ENCODE results near the gene LCN10.
A peak's percentile ranks its signal among the peaks of the same experiment; 100 is the strongest.

The LCN10 gene

DNA sequence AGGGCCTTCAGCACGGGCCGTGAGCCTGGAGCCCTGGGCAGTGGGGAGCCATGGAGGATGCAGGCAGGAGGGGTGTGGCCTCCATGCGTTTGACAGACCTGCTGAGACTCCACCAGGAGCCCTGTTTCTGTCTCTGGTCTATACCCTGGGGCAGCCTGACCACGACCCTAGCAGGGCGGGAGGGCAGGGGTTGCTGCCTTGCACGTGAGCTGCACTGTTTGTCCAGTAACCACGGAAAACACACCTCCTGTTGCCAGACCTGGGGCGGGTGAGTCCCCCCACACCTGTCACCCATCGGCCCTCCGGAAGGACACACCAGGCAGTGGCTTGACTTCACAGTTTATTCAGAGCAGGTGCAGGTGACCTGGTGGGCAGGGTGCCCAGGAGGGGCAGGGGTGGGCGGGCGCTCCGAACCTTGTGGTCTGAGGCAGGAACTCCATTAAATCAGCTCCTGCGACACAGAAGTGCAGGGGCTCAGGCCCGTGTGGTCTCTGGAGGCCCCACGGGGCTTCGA is 11.4 kb upstream of the LCN10 start:
- DNase-seq = no peak

- no peak for DNase-seq
These were observed 10.8 kb upstream of the LCN10 start for GRCh38 chr9:136753371-136754058.

DNA sequence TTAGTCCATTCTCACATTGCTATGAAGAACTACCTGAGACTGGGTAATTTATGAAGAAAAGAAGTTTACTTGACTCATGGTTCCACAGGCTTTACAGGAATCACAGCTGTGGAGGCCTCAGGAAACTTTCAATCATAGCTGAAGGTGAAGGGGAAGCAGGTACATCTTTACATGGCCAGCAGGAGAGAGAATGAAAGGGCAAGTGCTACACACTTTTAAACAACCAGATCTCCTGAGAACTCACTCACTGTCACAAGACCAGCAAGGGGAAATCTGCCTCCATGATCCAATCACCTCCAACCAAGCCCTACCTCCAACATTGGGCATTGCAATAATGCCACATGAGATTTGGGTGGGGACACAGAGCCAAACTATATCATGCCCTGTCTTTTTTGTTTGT is 9.1 kb upstream of the LCN10 start:
- no peak for DNase-seq

- no peak for DNase-seq
These were observed 8.5 kb upstream of the LCN10 start for GRCh38 chr9:136751244-136751643.

DNA sequence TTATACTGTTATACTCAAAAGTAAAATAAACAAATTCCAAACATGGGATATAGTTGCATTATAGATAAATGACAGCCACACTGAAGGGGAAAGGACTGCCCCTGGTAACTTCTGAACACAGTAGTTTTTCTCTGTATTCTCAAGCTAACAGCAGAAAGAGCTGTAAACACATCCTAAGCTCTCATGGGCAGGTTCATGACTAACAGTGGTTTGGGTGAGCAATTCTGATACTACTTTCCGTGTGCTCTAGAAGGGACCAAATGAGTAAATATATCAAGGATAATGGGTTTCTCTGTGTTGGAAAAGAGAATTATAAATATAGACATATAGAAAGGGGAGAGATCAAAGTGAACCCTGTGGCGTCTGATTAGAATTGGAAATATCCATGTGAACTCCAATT is 7.8 kb upstream of the LCN10 start:
- DNase-seq = no peak

GRCh38 chr9:136748666-136749611 is 6.2 kb upstream of the LCN10 start:
- peak; percentile 67 for DNase-seq

DNA sequence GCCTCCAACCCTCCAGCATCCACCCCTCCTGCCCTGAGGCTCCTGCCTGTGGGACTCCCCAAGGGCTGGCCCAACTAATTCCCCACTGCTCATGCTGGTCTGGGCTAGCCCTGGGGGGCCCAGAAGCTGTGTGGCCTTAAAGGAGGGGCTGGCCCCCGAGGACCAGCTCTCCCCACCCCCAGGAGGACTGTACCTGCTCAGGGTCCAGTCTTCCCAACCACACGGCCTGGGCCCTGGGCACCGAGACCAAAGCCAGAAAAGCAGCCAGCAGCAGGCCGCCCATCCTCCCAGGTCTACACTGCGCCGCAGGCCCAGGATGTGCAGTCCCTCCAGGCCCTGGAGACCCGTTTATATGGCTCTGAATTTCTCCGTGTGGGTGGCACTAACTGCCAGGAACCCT is 5.5 kb upstream of the LCN10 start, which contains the start of gene LCN6:
LCN6 (minus strand) TSS at position 325 of the 400 bp plus-strand sequence; CDS start at position 283, 42 bp downstream.
- no peak for DNase-seq

DNA sequence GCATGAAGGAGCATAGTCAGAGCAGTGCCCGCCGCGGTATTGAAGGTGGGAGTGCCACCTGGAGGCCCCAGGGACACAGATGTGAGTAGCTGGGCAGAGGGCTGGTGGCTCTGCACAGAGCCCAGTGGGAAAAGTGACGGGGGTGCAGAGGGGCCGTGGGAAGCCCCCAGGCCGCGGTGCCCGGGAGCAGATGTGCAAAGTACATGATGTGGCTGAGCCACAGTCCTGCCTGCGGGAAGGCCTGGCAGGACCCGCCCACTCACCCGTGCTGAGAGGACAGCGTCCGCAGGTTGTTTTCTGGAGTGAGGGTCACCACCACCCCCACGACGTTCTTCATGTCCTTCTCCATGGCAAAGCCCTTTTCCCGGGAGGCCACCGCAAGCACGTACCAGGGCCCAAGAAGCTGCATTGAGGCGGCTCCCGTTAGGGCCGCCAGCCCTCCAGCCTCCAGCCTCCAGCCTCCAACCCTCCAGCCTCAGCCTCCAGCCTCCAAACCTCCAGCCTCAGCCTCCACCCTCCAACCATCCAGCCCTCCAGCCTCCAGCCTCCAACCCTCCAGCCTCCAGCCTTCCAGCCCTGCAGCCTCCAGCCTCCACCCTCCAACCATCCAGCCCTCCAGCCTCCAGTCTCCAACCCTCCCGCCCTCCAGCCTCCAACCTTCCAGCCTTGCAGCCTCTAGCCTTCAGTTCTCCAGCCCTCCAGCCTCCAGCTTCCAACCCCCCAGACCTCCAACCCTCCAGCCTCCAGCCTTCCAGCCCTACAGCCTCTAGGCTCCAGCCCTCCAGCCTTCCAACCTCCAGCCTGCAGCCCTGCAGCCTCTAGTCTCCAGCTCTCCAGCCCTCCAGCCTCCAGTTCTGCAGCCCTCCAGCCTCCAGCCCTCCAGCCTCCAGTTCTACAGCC is 4.7 kb upstream of the LCN10 start:
- DNase-seq = no peak

DNA sequence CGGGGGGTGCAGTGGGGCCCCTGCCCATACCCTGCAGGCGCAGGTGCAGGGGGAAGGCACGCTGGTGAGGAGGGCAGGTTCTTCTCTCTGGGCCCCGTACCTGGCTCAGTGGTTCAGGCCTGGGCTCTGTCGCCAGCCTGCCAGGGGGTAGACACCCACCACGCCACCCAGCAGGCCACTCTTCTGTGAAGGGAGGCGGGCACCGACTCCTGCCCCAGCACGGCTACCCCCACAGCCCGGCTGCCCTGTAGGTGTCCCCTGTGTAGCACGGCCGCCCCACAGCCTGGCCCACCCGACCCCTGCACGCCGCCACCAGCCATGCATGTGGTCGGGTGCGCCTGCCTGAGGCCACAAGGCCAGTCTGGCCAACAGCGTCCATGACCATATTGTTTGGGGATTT is 3.9 kb upstream of the LCN10 start:
- no peak for DNase-seq

- no peak for DNase-seq
These were observed 3.4 kb upstream of the LCN10 start for GRCh38 chr9:136746155-136746490.

- no peak for DNase-seq
These were observed 2.8 kb upstream of the LCN10 start for GRCh38 chr9:136745389-136746154.

- no peak for DNase-seq
These were observed 2.0 kb upstream of the LCN10 start for GRCh38 chr9:136744773-136745172.

- no peak for DNase-seq
These were observed 985 bp upstream of the LCN10 start for GRCh38 chr9:136743639-136744211.

GRCh38 chr9:136741883-136742571 is 713 bp downstream of the LCN10 start:
- no peak for DNase-seq

DNA sequence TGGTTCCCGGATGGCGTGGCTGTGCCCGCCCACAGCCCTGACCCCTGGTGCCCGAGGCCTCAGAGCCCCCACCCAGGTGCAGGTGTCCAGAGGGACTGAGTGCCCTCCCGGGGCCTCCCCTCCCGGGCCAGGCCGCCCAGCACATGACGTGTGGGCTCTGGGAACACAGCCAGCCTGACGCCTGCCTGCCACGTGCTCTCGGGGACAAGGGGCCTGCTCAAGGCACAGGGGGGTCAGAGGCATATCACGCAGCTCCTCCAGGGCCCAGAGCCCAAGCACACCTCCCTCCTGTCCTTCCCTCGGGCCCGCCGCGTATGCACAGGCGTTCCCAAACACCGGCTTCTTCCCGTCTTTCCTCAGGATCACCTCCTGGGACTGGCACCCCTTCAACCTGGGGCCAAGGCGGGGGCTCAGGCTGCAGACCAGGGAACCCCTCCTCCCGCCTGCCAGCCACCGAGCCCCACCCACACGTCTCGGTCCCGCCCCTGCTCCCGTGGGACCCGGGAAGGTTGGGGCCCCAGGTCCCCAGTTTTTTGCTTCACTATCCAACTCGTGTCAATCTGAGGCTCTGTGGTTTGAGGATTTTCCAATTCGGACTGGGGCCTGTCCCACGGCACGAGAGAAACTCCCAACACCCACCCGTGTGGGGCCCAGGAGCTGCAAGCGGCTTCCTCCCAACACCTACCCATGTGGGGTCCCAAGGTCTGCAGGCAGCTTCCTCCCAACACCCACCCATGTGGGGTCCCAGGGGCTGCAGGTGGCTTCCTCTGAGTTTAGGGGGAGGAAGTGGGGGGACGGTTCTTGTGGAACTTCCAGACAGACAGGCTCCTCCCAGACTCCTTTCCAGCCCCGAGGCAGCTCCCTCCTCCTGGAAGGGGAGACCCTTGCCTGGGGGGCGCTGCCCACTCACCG is 1.5 kb downstream of the LCN10 start:
- peak; percentile 52 for DNase-seq

GRCh38 chr9:136740491-136740890 is 2.2 kb downstream of the LCN10 start:
- no peak for DNase-seq

GRCh38 chr9:136740069-136740468 is 2.7 kb downstream of the LCN10 start:
- no peak for DNase-seq

DNA sequence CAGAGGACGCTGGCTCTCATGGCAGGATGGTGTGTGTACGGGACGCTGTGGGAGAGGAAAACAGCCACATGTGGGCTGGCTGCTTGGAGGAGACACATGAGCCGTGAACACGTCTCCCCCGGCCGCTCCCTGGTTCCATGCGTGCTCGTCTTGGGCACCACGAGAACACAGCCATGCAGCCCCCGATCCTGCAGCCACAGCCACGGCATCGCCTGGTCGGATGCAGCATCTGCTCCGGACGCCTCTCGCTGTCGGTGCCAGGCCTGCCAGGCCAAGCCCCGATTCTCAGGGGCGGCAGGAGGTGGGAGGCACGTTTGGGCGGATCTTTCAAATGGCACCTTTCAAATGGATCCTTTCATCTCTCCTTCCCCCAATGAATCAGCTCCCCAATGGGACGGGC is 3.2 kb downstream of the LCN10 start:
- no peak for DNase-seq

DNA sequence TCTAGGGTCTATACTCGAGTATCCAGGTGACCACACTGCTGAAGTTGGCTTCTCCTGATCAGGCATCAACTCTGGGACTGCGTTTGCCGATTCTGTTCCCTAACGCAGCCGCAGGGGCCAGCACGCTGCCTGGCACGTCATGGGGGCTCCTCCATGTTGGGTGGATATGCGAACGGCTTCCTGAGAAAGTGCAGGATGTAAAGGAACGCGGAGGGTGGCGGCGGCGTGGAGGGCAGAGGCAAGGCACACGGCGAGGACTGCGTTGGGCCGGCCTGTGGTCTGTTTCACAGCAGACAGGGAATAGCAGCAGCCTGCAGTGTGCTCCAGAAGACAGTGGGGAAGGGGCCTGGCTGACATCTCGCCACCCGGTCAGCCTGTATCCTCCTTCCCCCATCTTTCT is 3.8 kb downstream of the LCN10 start:
- DNase-seq = no peak
